H1 (cell line): ENCODE results near the gene RUNX1. TPM values are rescaled to one million over a fixed set of nuclear protein-coding genes. Genes with fewer than 3 reads are reported as not detected.

ENCODE experiments used
- ATF2 ChIP-seq: IDR thresholded peaks from 2 replicates; pipeline ENCODE4 v1.6.1; 2012; ENCODE audit warnings: low read length, inconsistent platforms
- CREB1 ChIP-seq: IDR thresholded peaks from 2 replicates; pipeline ENCODE4 v1.6.1; 2012; ENCODE audit warnings: inconsistent platforms
- EZH2 ChIP-seq: fragments of 200-600 bp; sonication (generic); IDR thresholded peaks from 2 replicates; pipeline ENCODE4 v1.7.1; 2012; ENCODE audit warnings: low read depth, mild to moderate bottlenecking, moderate library complexity, low read length, inconsistent platforms; ENCODE audit not compliant: severe bottlenecking
- polyA plus RNA-seq, 7 experiments: library from polyadenylated mRNA; depleted of rRNA in 3 of 7; stranded (reverse) in 5 of 7; unstranded in 2 of 7; fragments of >200 nt in 5 of 7; fragments of 200-250 nt in 2 of 7; gene quantifications; 1 replicate in 5 of 7; 2 replicates in 1 of 7; 4 replicates in 1 of 7; pipeline versions ENCODE4 v1.2.1 to v1.2.3, GENCODE V29; 2011 to 2013; ENCODE audit warnings: missing spikeins in 2 of 7, mixed read lengths in 2 of 7
- total RNA-seq: library from RNA; stranded (reverse); fragmentation: NEBNext Ultra II Directional; extraction: Animal tissue kit (Norgen Biotek cat#: 25700); gene quantifications from 2 replicates; pipeline ENCODE4 v1.2.1, GENCODE V29; 2021

Gene RUNX1
- total and polyA plus RNA-seq, 2 of the 8 experiments (the other 6 are each of a cell fraction or from before 2014, with no cell fraction given), result 0.20 to 0.60 TPM

GRCh38 chr21:35071347-35071746 is 22.2 kb upstream of the RUNX1 start (continued):
- TF ChIP-seq ATF2 (no peak), CREB1 (no peak), EZH2 (no peak)
